HepG2 (cell line): ENCODE data around the gene ISCU. TPM values are rescaled to one million over a fixed set of nuclear protein-coding genes. Genes with fewer than 3 reads are reported as not detected.
A peak's percentile ranks its signal among the peaks of the same experiment; 100 is the strongest.

Source experiments
- EP300 ChIP-seq, 3 experiments: sonication (generic) in 1 of 3; formaldehyde crosslinking in 1 of 3; IDR thresholded peaks; 2 replicates each; pipeline versions ENCODE4 v1.5.1 to v1.6.1; 2011 to 2020; ENCODE audit warnings: low read depth in 2 of 3, low read length in 2 of 3, borderline replicate concordance in 1 of 3, improper control_type of control experiment in 1 of 3, mild to moderate bottlenecking in 1 of 3, missing genetic modification reagents in 1 of 3, moderate library complexity in 1 of 3
- HDAC1 ChIP-seq: sonication (generic); formaldehyde crosslinking; IDR thresholded peaks from 2 replicates; pipeline ENCODE4 v1.5.1; 2020; ENCODE audit warnings: mild to moderate bottlenecking, missing genetic modification reagents
- HMGA1 ChIP-seq: sonication (generic); formaldehyde crosslinking; conservative IDR thresholded peaks from 2 replicates; pipeline ENCODE4 v1.4.0; 2020; ENCODE audit warnings: missing genetic modification reagents
- KDM5B ChIP-seq: sonication (generic); formaldehyde crosslinking; IDR thresholded peaks from 2 replicates; pipeline ENCODE4 v1.4.0; 2020; ENCODE audit warnings: missing genetic modification reagents, mild to moderate bottlenecking, borderline replicate concordance
- MTA1 ChIP-seq: sonication (generic); formaldehyde crosslinking; IDR thresholded peaks from 2 replicates; pipeline ENCODE4 v1.4.0; 2020; ENCODE audit warnings: missing genetic modification reagents, mild to moderate bottlenecking, borderline replicate concordance
- NFE2L1 ChIP-seq: sonication (generic); formaldehyde crosslinking; IDR thresholded peaks from 2 replicates; pipeline ENCODE4 v1.4.0; 2020; ENCODE audit warnings: missing genetic modification reagents, mild to moderate bottlenecking, borderline replicate concordance
- NFKB2 ChIP-seq: sonication (generic); formaldehyde crosslinking; IDR thresholded peaks from 2 replicates; pipeline ENCODE4 v1.4.0; 2020; ENCODE audit warnings: missing genetic modification reagents, borderline replicate concordance
- NFYC ChIP-seq: IDR thresholded peaks from 2 replicates; pipeline ENCODE4 v1.6.1; 2016; ENCODE audit warnings: missing genetic modification reagents, missing compliant biosample characterization
- POGZ ChIP-seq: sonication (generic); formaldehyde crosslinking; IDR thresholded peaks from 2 replicates; pipeline ENCODE4 v1.4.0; 2020; ENCODE audit warnings: mild to moderate bottlenecking, missing genetic modification reagents
- SATB2 ChIP-seq: sonication (generic); formaldehyde crosslinking; IDR thresholded peaks from 2 replicates; pipeline ENCODE4 v1.5.0; 2020; ENCODE audit warnings: missing genetic modification reagents
- SUZ12 ChIP-seq: fragments of 150-350 bp; IDR thresholded peaks from 2 replicates; pipeline ENCODE4 v1.6.1; 2014; ENCODE audit warnings: low read depth, low read length
- TOPORS ChIP-seq: sonication (generic); formaldehyde crosslinking; IDR thresholded peaks from 2 replicates; pipeline ENCODE4 v1.8.0; 2023; ENCODE audit warnings: mild to moderate bottlenecking, missing genetic modification reagents
- U2AF1 ChIP-seq: fragments of 200-400 bp; formaldehyde crosslinking; optimal IDR thresholded peaks from 2 replicates; pipeline ENCODE3; 2017; ENCODE audit warnings: mild to moderate bottlenecking, low read depth, low read length
- YY1 ChIP-seq: IDR thresholded peaks from 2 replicates; pipeline ENCODE4 v1.6.1; 2011; ENCODE audit warnings: low read length, low read depth, moderate library complexity, mild to moderate bottlenecking; ENCODE audit not compliant: insufficient read depth, insufficient replicate concordance
- ZMYM4 ChIP-seq: sonication (generic); formaldehyde crosslinking; IDR thresholded peaks from 2 replicates; pipeline ENCODE4 v1.8.1; 2023; ENCODE audit warnings: mild to moderate bottlenecking, missing genetic modification reagents
- ZNF382 ChIP-seq: sonication (generic); formaldehyde crosslinking; IDR thresholded peaks from 2 replicates; pipeline ENCODE4 v1.5.0; 2020; ENCODE audit warnings: missing genetic modification reagents, mild to moderate bottlenecking, borderline replicate concordance
- ZNF616 ChIP-seq: sonication (generic); formaldehyde crosslinking; IDR thresholded peaks from 2 replicates; pipeline ENCODE4 v1.5.0; 2020; ENCODE audit warnings: low read depth, mild to moderate bottlenecking, missing genetic modification reagents
- ZNF775 ChIP-seq: sonication (generic); formaldehyde crosslinking; IDR thresholded peaks from 2 replicates; pipeline ENCODE4 v1.4.0; 2020; ENCODE audit warnings: missing genetic modification reagents, mild to moderate bottlenecking, moderate library complexity, borderline replicate concordance
- ZNF777 ChIP-seq: sonication (generic); formaldehyde crosslinking; IDR thresholded peaks from 2 replicates; pipeline ENCODE4 v1.4.0; 2020; ENCODE audit warnings: missing genetic modification reagents
- polyA plus RNA-seq, 8 experiments: library from polyadenylated mRNA; depleted of rRNA in 3 of 8; stranded (reverse) in 7 of 8; unstranded in 1 of 8; fragments of >200 nt; fragmentation: Illumina TruSeq in 4 of 8; extraction: Trizol in 4 of 8; gene quantifications; 2 replicates each; pipeline versions ENCODE4 v1.2.1 to v1.2.3, GENCODE V29; 2011 to 2016; ENCODE audit warnings: low read depth in 4 of 8, missing spikeins in 1 of 8, mixed read lengths in 1 of 8; ENCODE audit not compliant: insufficient read depth in 1 of 8
- total RNA-seq, 5 experiments: library from RNA; depleted of rRNA; stranded (reverse); fragments of >200 nt; fragmentation: Illumina TruSeq; extraction: Trizol; gene quantifications; 2 replicates each; pipeline ENCODE4 v1.2.3, GENCODE V29; 2016; ENCODE audit warnings: low read depth in 1 of 5
- TF ChIP-seq, protein P1 (sequence below): sonication (generic); formaldehyde crosslinking; IDR thresholded peaks from 2 replicates; pipeline ENCODE4 v1.4.0; 2020; ENCODE audit warnings: low read depth, missing genetic modification reagents
- TF ChIP-seq, protein P2 (sequence below): IDR thresholded peaks from 2 replicates; pipeline ENCODE4 v1.6.1; 2016; ENCODE audit warnings: mild to moderate bottlenecking, missing biosample characterization, missing genetic modification reagents
- TF ChIP-seq, protein P3 (sequence below): sonication (generic); formaldehyde crosslinking; IDR thresholded peaks from 2 replicates; pipeline ENCODE4 v1.5.0; 2020; ENCODE audit warnings: mild to moderate bottlenecking, missing genetic modification reagents, moderate library complexity

The ISCU gene
- total and polyA plus RNA-seq, 2 of the 13 experiments (the other 11 are each of a cell fraction or from before 2014, with no cell fraction given) = 94.4 to 107 TPM

DNA sequence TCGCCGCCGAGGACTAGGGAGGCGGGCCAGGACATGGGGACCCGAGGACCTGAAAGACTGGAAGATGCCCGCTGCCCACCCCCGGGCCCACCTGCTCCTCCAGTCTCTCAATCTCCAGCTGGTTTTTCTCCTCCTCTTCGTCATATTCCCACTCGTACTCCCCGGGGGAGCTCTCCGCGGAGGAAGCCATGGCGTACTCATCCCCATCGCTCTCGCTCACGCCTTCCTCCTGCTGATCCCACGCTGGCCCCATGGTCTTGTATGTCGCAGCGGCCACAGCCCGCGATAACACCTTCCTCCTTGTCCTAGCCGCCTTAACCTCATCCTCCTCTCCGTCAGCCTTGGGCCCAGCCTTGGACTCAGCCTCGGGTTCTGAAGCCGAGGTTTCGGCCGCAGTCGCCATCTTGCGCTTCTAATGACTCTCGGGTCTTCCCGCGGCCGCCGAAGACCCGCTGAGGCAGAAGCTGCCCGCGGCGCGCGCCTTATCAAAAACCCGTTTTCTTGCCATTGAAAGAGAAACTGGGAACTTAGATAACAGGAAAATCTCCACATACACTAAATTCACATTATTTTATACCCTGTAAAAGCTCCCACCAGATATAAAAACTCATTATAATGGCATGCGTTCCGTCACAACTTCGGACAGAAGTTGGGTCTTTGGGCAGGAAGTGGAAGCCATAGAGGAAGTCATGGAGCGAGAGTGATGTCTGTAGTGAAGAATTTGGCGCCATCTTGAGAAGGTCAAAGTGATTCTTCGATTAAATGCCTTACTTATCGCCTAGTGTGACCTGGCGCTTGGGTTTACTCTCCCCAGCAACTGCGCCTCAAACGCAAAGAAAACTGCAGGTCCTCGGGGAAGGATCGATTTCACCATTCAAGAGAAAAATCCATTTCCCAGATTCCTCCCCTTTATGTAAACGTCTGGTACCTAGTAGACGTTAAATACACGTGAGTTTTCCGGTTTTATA is 1.4 kb upstream of the ISCU start, which contains the start of gene SART3 (continued):
- TF ChIP-seq SUZ12 (no peak), ZMYM4 (CRISPR knock-in tag) (no peak; the same call in 1 of the 2 replicates), NFYC (no peak), SATB2 (CRISPR knock-in tag) (no peak), EP300 (IDR thresholded peaks at IDR 0.05; ENCODE audit: low read depth in 2 of 2, low read length in 2 of 2) (peak in 1 of 2 experiments; percentile 33; a peak in 1 of 4 replicates), EP300 (CRISPR knock-in tag; IDR thresholded peaks at IDR 0.05; ENCODE audit: borderline replicate concordance) (0 out of 2 replicates have a peak, but pooled peaks have one; percentile 19), NFE2L1 (CRISPR knock-in tag) (no peak), U2AF1 (no peak), KDM5B (peak; percentile 42; the same call in 1 of the 2 replicates), ZNF616 (CRISPR knock-in tag) (no peak), HMGA1 (CRISPR knock-in tag) (no peak), MTA1 (no peak; the same call in 1 of the 2 replicates), ZNF775 (CRISPR knock-in tag) (no peak), HDAC1 (CRISPR knock-in tag) (peak; percentile 82), ZNF382 (CRISPR knock-in tag) (no peak), YY1 (peak; percentile 91), ZNF777 (no peak), POGZ (CRISPR knock-in tag) (no peak), NFKB2 (CRISPR knock-in tag) (peak; percentile 76; the same call in 1 of the 2 replicates), TOPORS (CRISPR knock-in tag) (0 out of 2 replicates have a peak, but pooled peaks have one; percentile 30)
- TF ChIP-seq, protein P1, sequence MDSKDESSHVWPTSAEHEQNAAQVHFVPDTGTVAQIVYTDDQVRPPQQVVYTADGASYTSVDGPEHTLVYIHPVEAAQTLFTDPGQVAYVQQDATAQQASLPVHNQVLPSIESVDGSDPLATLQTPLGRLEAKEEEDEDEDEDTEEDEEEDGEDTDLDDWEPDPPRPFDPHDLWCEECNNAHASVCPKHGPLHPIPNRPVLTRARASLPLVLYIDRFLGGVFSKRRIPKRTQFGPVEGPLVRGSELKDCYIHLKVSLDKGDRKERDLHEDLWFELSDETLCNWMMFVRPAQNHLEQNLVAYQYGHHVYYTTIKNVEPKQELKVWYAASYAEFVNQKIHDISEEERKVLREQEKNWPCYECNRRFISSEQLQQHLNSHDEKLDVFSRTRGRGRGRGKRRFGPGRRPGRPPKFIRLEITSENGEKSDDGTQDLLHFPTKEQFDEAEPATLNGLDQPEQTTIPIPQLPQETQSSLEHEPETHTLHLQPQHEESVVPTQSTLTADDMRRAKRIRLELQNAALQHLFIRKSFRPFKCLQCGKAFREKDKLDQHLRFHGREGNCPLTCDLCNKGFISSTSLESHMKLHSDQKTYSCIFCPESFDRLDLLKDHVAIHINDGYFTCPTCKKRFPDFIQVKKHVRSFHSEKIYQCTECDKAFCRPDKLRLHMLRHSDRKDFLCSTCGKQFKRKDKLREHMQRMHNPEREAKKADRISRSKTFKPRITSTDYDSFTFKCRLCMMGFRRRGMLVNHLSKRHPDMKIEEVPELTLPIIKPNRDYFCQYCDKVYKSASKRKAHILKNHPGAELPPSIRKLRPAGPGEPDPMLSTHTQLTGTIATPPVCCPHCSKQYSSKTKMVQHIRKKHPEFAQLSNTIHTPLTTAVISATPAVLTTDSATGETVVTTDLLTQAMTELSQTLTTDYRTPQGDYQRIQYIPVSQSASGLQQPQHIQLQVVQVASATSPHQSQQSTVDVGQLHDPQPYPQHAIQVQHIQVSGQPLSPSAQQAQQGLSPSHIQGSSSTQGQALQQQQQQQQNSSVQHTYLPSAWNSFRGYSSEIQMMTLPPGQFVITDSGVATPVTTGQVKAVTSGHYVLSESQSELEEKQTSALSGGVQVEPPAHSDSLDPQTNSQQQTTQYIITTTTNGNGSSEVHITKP (CRISPR knock-in tag) = no peak
- TF ChIP-seq, protein P2, sequence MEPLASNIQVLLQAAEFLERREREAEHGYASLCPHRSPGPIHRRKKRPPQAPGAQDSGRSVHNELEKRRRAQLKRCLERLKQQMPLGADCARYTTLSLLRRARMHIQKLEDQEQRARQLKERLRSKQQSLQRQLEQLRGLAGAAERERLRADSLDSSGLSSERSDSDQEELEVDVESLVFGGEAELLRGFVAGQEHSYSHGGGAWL (CRISPR knock-in tag) = no peak
- TF ChIP-seq, protein P3, sequence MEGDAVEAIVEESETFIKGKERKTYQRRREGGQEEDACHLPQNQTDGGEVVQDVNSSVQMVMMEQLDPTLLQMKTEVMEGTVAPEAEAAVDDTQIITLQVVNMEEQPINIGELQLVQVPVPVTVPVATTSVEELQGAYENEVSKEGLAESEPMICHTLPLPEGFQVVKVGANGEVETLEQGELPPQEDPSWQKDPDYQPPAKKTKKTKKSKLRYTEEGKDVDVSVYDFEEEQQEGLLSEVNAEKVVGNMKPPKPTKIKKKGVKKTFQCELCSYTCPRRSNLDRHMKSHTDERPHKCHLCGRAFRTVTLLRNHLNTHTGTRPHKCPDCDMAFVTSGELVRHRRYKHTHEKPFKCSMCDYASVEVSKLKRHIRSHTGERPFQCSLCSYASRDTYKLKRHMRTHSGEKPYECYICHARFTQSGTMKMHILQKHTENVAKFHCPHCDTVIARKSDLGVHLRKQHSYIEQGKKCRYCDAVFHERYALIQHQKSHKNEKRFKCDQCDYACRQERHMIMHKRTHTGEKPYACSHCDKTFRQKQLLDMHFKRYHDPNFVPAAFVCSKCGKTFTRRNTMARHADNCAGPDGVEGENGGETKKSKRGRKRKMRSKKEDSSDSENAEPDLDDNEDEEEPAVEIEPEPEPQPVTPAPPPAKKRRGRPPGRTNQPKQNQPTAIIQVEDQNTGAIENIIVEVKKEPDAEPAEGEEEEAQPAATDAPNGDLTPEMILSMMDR (CRISPR knock-in tag) = no peak
